ENCODE data around the gene KLHL2.

DNA sequence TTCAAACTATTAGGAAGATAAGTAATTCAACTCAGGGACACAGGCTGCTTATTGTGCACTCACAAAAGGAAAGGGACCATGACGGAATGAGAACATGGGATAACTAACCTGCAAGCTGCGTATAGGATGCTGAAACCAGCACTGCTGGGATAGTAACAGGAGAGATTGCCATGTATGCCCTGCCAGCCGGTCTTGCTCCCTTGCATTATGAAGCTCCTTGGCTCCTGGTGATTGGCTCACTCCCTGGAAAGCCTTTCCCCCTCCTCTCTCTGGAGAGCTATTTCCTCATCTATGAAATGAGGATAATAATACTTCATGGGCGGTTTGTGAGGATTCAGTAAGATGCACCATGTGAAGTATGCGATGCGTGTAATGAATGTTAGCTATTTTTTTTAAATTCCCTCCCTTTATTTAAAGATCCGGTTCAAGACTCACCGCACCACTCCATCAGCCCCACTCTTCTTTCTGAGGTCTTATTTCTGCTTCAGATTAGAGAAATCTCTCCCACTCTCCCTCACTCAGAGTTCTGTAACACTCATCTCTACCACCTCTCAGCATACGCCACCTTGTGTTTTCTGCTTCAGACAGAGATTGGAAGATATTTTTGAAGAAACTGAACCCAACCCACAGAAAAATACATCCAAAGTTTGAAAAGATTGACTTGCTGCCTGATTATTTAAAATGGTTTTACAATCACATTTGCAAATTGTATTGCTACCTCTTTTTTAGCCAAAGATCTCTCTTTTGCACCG lies 138.5 kb downstream of the KLHL2 start:
- TF ChIP-seq YY1 (IDR thresholded peaks at IDR 0.05; ENCODE audit: insufficient read depth, insufficient read length) (no peak), ZNF274 (IDR thresholded peaks at IDR 0.05; ENCODE audit: low read depth, low read length) (no peak)

Data from NT2/D1 (cell line).